ENCODE results near the gene GFY.

The GFY gene

GRCh38 chr19:49425178-49425577, at the start of gene GFY:
TSS of gene GFY (plus strand) at chr19:49425388. CDS start at chr19:49426431, 1,043 bp downstream.
- DNase-seq (ENCODE audit: low read depth), result no peak
- no peak for TF ChIP-seq CTCF (IDR thresholded peaks at IDR 0.05; ENCODE audit: control insufficient read depth, insufficient read depth, low read depth, low read length, missing control alignments)
- H3K4me3 ChIP-seq (ENCODE audit: control insufficient read depth, low read depth, low read length), result no peak within 1 kb of the TSS

- DNase-seq (ENCODE audit: low read depth), result no peak
- no peak for TF ChIP-seq CTCF (IDR thresholded peaks at IDR 0.05; ENCODE audit: control insufficient read depth, insufficient read depth, low read depth, low read length, missing control alignments)
- H3K4me3 ChIP-seq (ENCODE audit: control insufficient read depth, low read depth, low read length), result no peak overlapping the region
These were observed 46.7 kb upstream of the GFY start for GRCh38 chr19:49378512-49378911.

GRCh38 chr19:49380391-49380790, 44.8 kb upstream of the GFY start:
- DNase-seq (ENCODE audit: low read depth), result no peak
- no peak overlapping the region for H3K4me3 ChIP-seq (ENCODE audit: control insufficient read depth, low read depth, low read length)
- no peak for TF ChIP-seq CTCF (IDR thresholded peaks at IDR 0.05; ENCODE audit: control insufficient read depth, insufficient read depth, low read depth, low read length, missing control alignments)

GRCh38 chr19:49382639-49383038, 42.5 kb upstream of the GFY start:
- no peak for TF ChIP-seq CTCF (IDR thresholded peaks at IDR 0.05; ENCODE audit: control insufficient read depth, insufficient read depth, low read depth, low read length, missing control alignments)
- DNase-seq (ENCODE audit: low read depth), result no peak
- H3K4me3 ChIP-seq (ENCODE audit: control insufficient read depth, low read depth, low read length), result no peak overlapping the region

GRCh38 chr19:49383599-49383998, 41.6 kb upstream of the GFY start:
- H3K4me3 ChIP-seq (ENCODE audit: control insufficient read depth, low read depth, low read length), result no peak overlapping the region
- no peak for TF ChIP-seq CTCF (IDR thresholded peaks at IDR 0.05; ENCODE audit: control insufficient read depth, insufficient read depth, low read depth, low read length, missing control alignments)
- DNase-seq (ENCODE audit: low read depth), result no peak

GRCh38 chr19:49387936-49388372, 37.2 kb upstream of the GFY start, which contains the start of gene KASH5:
TSS of gene KASH5 (plus strand) at chr19:49388249. CDS start at chr19:49390884, 2,635 bp downstream.
- DNase-seq (ENCODE audit: low read depth), result no peak
- no peak within 1 kb of the TSS for H3K4me3 ChIP-seq (ENCODE audit: control insufficient read depth, low read depth, low read length)
- no peak for TF ChIP-seq CTCF (IDR thresholded peaks at IDR 0.05; ENCODE audit: control insufficient read depth, insufficient read depth, low read depth, low read length, missing control alignments)

GRCh38 chr19:49389406-49389805, 35.8 kb upstream of the GFY start:
- no peak for TF ChIP-seq CTCF (IDR thresholded peaks at IDR 0.05; ENCODE audit: control insufficient read depth, insufficient read depth, low read depth, low read length, missing control alignments)
- no peak for DNase-seq (ENCODE audit: low read depth)
- H3K4me3 ChIP-seq (ENCODE audit: control insufficient read depth, low read depth, low read length), result no peak overlapping the region

All from AG09309 (cell line).